ENCODE data around the gene NT5DC2. TPM values are rescaled to one million over a fixed set of nuclear protein-coding genes. Genes with fewer than 3 reads are reported as not detected.

NT5DC2 gene
- total RNA-seq, 1 experiment from 2014 or later, result 215 TPM

GRCh38 chr3:52494445-52494844, 39.2 kb downstream of the NT5DC2 start:
- ChIA-PET CTCF (no interaction called here), POLR2A (ENCODE audit: unreplicated experiment) (no interaction called here)
- no peak overlapping the region for H3K27ac ChIP-seq

GRCh38 chr3:52493232-52494017, 40.2 kb downstream of the NT5DC2 start:
- H3F3A ChIP-seq (ENCODE audit: insufficient read depth, low read depth), result no peaks in the 10 kb centered on the region
- ChIA-PET POLR2A (ENCODE audit: unreplicated experiment) (no interaction called here), CTCF (no interaction called here)
- TF ChIP-seq CTCF (conservative IDR thresholded peaks at IDR 0.05), result no peak
- no peak for TF ChIP-seq EZH2 (IDR thresholded peaks at IDR 0.05; ENCODE audit: low read depth)
- DNase-seq, result no peak
- no peak overlapping the region for H2AFZ ChIP-seq
- no peaks in the 10 kb centered on the region for H3K9me2 ChIP-seq (ENCODE audit: insufficient read depth)
- no peak overlapping the region for H3K27ac ChIP-seq
- H3K36me3 ChIP-seq (ENCODE audit: low read depth), result no peaks in the 10 kb centered on the region
- intact Hi-C loops (cut with micrococcal nuclease; ENCODE audit: unreplicated experiment), result no loop called here
- H3K79me2 ChIP-seq (ENCODE audit: low read depth), result no peaks in the 10 kb centered on the region
- H3K4me2 ChIP-seq, result no peak overlapping the region
- H3K27me3 ChIP-seq (ENCODE audit: insufficient read depth, low read depth), result no peaks in the 10 kb centered on the region
- no peaks in the 10 kb centered on the region for H3K9me3 ChIP-seq (ENCODE audit: insufficient read depth, low read depth)
- H3K4me1 ChIP-seq (replicated peaks; ENCODE audit: insufficient read depth), result no peaks in the 10 kb centered on the region
- H3K4me3 ChIP-seq, result no peak overlapping the region
- no TSS peak for BruUV-seq (replicated peaks)
- H4K20me1 ChIP-seq (ENCODE audit: insufficient read depth), result no peaks in the 10 kb centered on the region

More at GRCh38 chr3:52494445-52494844, 39.2 kb downstream of the NT5DC2 start:
- Histone ChIP-seq H3F3A (ENCODE audit: insufficient read depth, low read depth) (no peaks in the 10 kb centered on the region), H3K27me3 (ENCODE audit: insufficient read depth, low read depth) (no peaks in the 10 kb centered on the region), H2AFZ (no peak overlapping the region), H3K4me2 (no peak overlapping the region), H3K9me3 (ENCODE audit: insufficient read depth, low read depth) (no peaks in the 10 kb centered on the region), H3K4me3 (no peak overlapping the region), H4K20me1 (ENCODE audit: insufficient read depth) (no peaks in the 10 kb centered on the region), H3K9me2 (ENCODE audit: insufficient read depth) (no peaks in the 10 kb centered on the region), H3K4me1 (replicated peaks; ENCODE audit: insufficient read depth) (no peaks in the 10 kb centered on the region), H3K79me2 (ENCODE audit: low read depth) (no peaks in the 10 kb centered on the region), H3K36me3 (ENCODE audit: low read depth) (no peaks in the 10 kb centered on the region)
- intact Hi-C loops (cut with micrococcal nuclease; ENCODE audit: unreplicated experiment), result no loop called here
- no TSS peak for BruUV-seq (replicated peaks)
- DNase-seq, result no peak
- no peak for TF ChIP-seq EZH2 (IDR thresholded peaks at IDR 0.05; ENCODE audit: low read depth)
- no peak for TF ChIP-seq CTCF (conservative IDR thresholded peaks at IDR 0.05)

DNA sequence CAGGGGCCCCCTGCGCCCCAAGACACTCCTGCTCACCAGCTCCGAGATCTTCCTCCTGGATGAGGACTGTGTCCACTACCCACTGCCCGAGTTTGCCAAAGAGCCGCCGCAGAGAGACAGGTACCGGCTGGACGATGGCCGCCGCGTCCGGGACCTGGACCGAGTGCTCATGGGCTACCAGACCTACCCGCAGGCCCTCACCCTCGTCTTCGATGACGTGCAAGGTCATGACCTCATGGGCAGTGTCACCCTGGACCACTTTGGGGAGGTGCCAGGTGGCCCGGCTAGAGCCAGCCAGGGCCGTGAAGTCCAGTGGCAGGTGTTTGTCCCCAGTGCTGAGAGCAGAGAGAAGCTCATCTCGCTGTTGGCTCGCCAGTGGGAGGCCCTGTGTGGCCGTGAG, 41.6 kb downstream of the NT5DC2 start:
- ChIA-PET CTCF (no interaction called here), POLR2A (ENCODE audit: unreplicated experiment) (no interaction called here)
- no TSS peak for BruUV-seq (replicated peaks)
- H3K9me2 ChIP-seq (ENCODE audit: insufficient read depth), result no peaks in the 10 kb centered on the region
- H3K36me3 ChIP-seq (ENCODE audit: low read depth), result no peaks in the 10 kb centered on the region
- no peak overlapping the region for H3K27ac ChIP-seq
- H3K9me3 ChIP-seq (ENCODE audit: insufficient read depth, low read depth), result no peaks in the 10 kb centered on the region
- intact Hi-C loops (cut with micrococcal nuclease; ENCODE audit: unreplicated experiment), result no loop called here
- no peaks in the 10 kb centered on the region for H3K4me1 ChIP-seq (replicated peaks; ENCODE audit: insufficient read depth)
- H2AFZ ChIP-seq, result no peak overlapping the region
- H3F3A ChIP-seq (ENCODE audit: insufficient read depth, low read depth), result no peaks in the 10 kb centered on the region
- H4K20me1 ChIP-seq (ENCODE audit: insufficient read depth), result no peaks in the 10 kb centered on the region
- H3K27me3 ChIP-seq (ENCODE audit: insufficient read depth, low read depth), result no peaks in the 10 kb centered on the region
- no peak overlapping the region for H3K4me3 ChIP-seq
- TF ChIP-seq CTCF (conservative IDR thresholded peaks at IDR 0.05) (no peak), EZH2 (IDR thresholded peaks at IDR 0.05; ENCODE audit: low read depth) (no peak)
- DNase-seq, result no peak
- no peaks in the 10 kb centered on the region for H3K79me2 ChIP-seq (ENCODE audit: low read depth)
- no peak overlapping the region for H3K4me2 ChIP-seq

All from PC-9 (cell line).